OCI-LY1 (cell line): Measurements from ENCODE around the gene IFIT1B.

ENCODE experiments used
- H2AFZ ChIP-seq: fragments of 200-600 bp; sonication (generic), shearing (Covaris generic); 2 replicates; pipeline ENCODE4 v1.6.0; 2014; ENCODE audit warnings: antibody characterized with exemption, mild to moderate bottlenecking, low read length
- H3F3A ChIP-seq: fragments of 200-600 bp; sonication (generic), shearing (Covaris generic); 2 replicates; pipeline ENCODE4 v1.6.0; 2014; ENCODE audit warnings: mild to moderate bottlenecking, antibody characterized with exemption, low read length, moderate library complexity; ENCODE audit not compliant: insufficient read depth
- H3K27ac ChIP-seq: fragments of 200-600 bp; sonication (generic); 2 replicates; pipeline ENCODE4 v1.5.1; 2014; ENCODE audit warnings: low read length, mixed run types, mild to moderate bottlenecking, low read depth; ENCODE audit not compliant: poor library complexity, severe bottlenecking
- H3K27me3 ChIP-seq: fragments of 200-600 bp; sonication (generic); 2 replicates; pipeline ENCODE4 v1.6.0; 2014; ENCODE audit warnings: antibody characterized with exemption, mild to moderate bottlenecking, low read length, moderate library complexity; ENCODE audit not compliant: insufficient read depth
- H3K36me3 ChIP-seq: fragments of 200-600 bp; sonication (generic); 2 replicates; pipeline ENCODE4 v1.6.1; 2014; ENCODE audit warnings: mild to moderate bottlenecking, antibody characterized with exemption, low read length, moderate library complexity, mixed read lengths; ENCODE audit not compliant: insufficient read depth
- H3K4me1 ChIP-seq: fragments of 200-600 bp; sonication (generic); 2 replicates; pipeline ENCODE4 v1.5.1; 2014; ENCODE audit warnings: mild to moderate bottlenecking, low read length, moderate library complexity; ENCODE audit not compliant: insufficient read depth, severe bottlenecking
- H3K4me2 ChIP-seq: fragments of 200-600 bp; sonication (generic), shearing (Covaris generic); 2 replicates; pipeline ENCODE4 v1.6.1; 2014; ENCODE audit warnings: low read length
- H3K4me3 ChIP-seq: fragments of 200-600 bp; sonication (generic); 2 replicates; pipeline ENCODE4 v1.5.1; 2014; ENCODE audit warnings: low read length, low read depth, mild to moderate bottlenecking, mixed read lengths; ENCODE audit not compliant: poor library complexity, severe bottlenecking
- H3K79me2 ChIP-seq: fragments of 200-600 bp; shearing (Covaris generic); 2 replicates; pipeline ENCODE4 v1.6.1; 2016; ENCODE audit warnings: mixed run types, low read length, mixed read lengths; ENCODE audit not compliant: insufficient read depth
- H3K9ac ChIP-seq: fragments of 200-600 bp; sonication (generic), shearing (Covaris generic); 2 replicates; pipeline ENCODE4 v1.6.1; 2014; ENCODE audit warnings: mild to moderate bottlenecking, low read length, mixed read lengths
- H3K9me2 ChIP-seq: fragments of 200-600 bp; sonication (generic), shearing (Covaris generic); 2 replicates; pipeline ENCODE4 v1.6.1; 2014; ENCODE audit warnings: low read depth, mild to moderate bottlenecking, low read length, mixed read lengths
- H3K9me3 ChIP-seq: fragments of 200-600 bp; shearing (Covaris generic); 2 replicates; pipeline ENCODE4 v1.6.1; 2014; ENCODE audit warnings: low read length, mixed read lengths
- H4K20me1 ChIP-seq: fragments of 200-600 bp; sonication (generic), shearing (Covaris generic); 2 replicates; pipeline ENCODE4 v1.6.0; 2016; ENCODE audit warnings: mild to moderate bottlenecking, low read length; ENCODE audit not compliant: insufficient read depth
- CTCF ChIP-seq: fragments of 200-600 bp; sonication (generic), shearing (Covaris generic); IDR thresholded peaks from 2 replicates; pipeline ENCODE4 v1.5.1; 2017; ENCODE audit warnings: mild to moderate bottlenecking, antibody characterized with exemption, low read length, moderate library complexity, mixed read lengths
- EZH2 ChIP-seq: fragments of 200-600 bp; sonication (generic), shearing (Covaris generic); IDR thresholded peaks from 2 replicates; pipeline ENCODE4 v1.8.0; 2017; ENCODE audit warnings: borderline replicate concordance, mixed run types, mild to moderate bottlenecking, antibody characterized with exemption, low read length, moderate library complexity, mixed read lengths

The IFIT1B gene

GRCh38 chr10:89416465-89416864 lies 38.6 kb downstream of the IFIT1B start:
- no peak overlapping the region for H3K4me3 ChIP-seq
- H3K27ac ChIP-seq: no peak overlapping the region
- H2AFZ ChIP-seq: no peak overlapping the region
- H3K4me2 ChIP-seq: no peak overlapping the region
- H3F3A ChIP-seq: no peaks in the 10 kb centered on the region
- H3K27me3 ChIP-seq: no peaks in the 10 kb centered on the region
- H3K79me2 ChIP-seq: no peaks in the 10 kb centered on the region
- H3K4me1 ChIP-seq: peaks cover 5% of the 10 kb centered on the region
- no peaks in the 10 kb centered on the region for H4K20me1 ChIP-seq
- no peak for TF ChIP-seq EZH2
- TF ChIP-seq CTCF: no peak
- H3K9ac ChIP-seq: no peak overlapping the region
- H3K36me3 ChIP-seq: no peaks in the 10 kb centered on the region
- H3K9me2 ChIP-seq: no peaks in the 10 kb centered on the region
- no peaks in the 10 kb centered on the region for H3K9me3 ChIP-seq

- Histone ChIP-seq H4K20me1 (no peaks in the 10 kb centered on the region), H3K27me3 (no peaks in the 10 kb centered on the region), H3K9ac (no peak overlapping the region), H3K4me1 (no peaks in the 10 kb centered on the region), H3K27ac (no peak overlapping the region), H3K79me2 (no peaks in the 10 kb centered on the region), H3K9me2 (no peaks in the 10 kb centered on the region), H3F3A (no peaks in the 10 kb centered on the region), H3K4me2 (no peak overlapping the region), H2AFZ (no peak overlapping the region), H3K9me3 (no peaks in the 10 kb centered on the region), H3K4me3 (no peak overlapping the region), H3K36me3 (no peaks in the 10 kb centered on the region)
- TF ChIP-seq EZH2 (no peak), CTCF (peak; percentile 13; the same call in 1 of the 2 replicates)
These were observed 41.7 kb downstream of the IFIT1B start for GRCh38 chr10:89419548-89419947.

GRCh38 chr10:89421018-89421476 lies 43.2 kb downstream of the IFIT1B start:
- Histone ChIP-seq H3K4me1 (no peaks in the 10 kb centered on the region), H3K79me2 (no peaks in the 10 kb centered on the region), H3K4me3 (no peak overlapping the region), H3K4me2 (no peak overlapping the region), H3K9me2 (no peaks in the 10 kb centered on the region), H2AFZ (no peak overlapping the region), H3K27me3 (no peaks in the 10 kb centered on the region), H3F3A (no peaks in the 10 kb centered on the region), H4K20me1 (no peaks in the 10 kb centered on the region), H3K36me3 (no peaks in the 10 kb centered on the region), H3K9me3 (no peaks in the 10 kb centered on the region), H3K9ac (no peak overlapping the region), H3K27ac (no peak overlapping the region)
- TF ChIP-seq EZH2: no peak
- TF ChIP-seq CTCF: no peak
